Measurements from ENCODE around the gene SLC25A48. TPM values are rescaled to one million over a fixed set of nuclear protein-coding genes. Genes with fewer than 3 reads are reported as not detected.

The SLC25A48 gene
- total and polyA plus RNA-seq, 2 of the 4 experiments (the other 2 are of a cell fraction), result not detected

DNA sequence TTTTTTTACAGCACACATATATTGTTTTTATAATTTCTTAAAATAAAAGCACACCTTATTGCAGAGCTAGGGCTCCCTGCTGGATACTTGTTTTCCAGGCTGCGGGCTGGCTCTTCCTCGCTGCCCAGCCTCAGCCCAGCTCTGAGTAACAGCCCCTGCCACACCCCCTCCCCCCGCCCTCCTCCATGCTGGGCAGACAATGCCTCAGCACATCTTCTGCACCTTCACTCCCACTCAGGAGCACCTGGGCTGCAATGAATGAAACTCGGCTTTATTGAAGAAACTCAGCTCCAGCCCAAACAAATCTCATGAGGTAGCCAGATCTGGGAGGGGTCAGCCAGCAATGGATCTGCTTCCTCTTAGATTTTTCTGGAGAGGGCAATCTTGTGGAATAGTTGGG is 51.7 kb downstream of the SLC25A48 start:
- H3K14ac ChIP-seq (replicated peaks; ENCODE audit: low read depth, low read length), result no peak overlapping the region
- dilution Hi-C loops (cut with HindIII; ENCODE audit: low sequenced_read_pairs, unreplicated experiment) (no loop called here), intact Hi-C loops (cut with micrococcal nuclease) (loop anchor here (5.0 to 10.0 kb wide), 3 partner anchors 131 to 539 kb away; no protein-coding TSS in a partner anchor), in situ Hi-C loops (cut with MboI; ENCODE audit: low sequenced_read_pairs) (loop anchor here (5.0 kb wide), 2 partner anchors 196 to 326 kb away; no protein-coding TSS in a partner anchor)
- no peak for ATAC-seq (ENCODE audit: low read depth)
- no peak overlapping the region for H4K5ac ChIP-seq (ENCODE audit: low read depth, low read length)
- TF ChIP-seq MAZ (IDR thresholded peaks at IDR 0.05; ENCODE audit: borderline replicate concordance, low read depth, low read length), result no peak
- no peak for TF ChIP-seq FOS (IDR thresholded peaks at IDR 0.05; ENCODE audit: low read depth, low read length)
- TF ChIP-seq, protein P1, sequence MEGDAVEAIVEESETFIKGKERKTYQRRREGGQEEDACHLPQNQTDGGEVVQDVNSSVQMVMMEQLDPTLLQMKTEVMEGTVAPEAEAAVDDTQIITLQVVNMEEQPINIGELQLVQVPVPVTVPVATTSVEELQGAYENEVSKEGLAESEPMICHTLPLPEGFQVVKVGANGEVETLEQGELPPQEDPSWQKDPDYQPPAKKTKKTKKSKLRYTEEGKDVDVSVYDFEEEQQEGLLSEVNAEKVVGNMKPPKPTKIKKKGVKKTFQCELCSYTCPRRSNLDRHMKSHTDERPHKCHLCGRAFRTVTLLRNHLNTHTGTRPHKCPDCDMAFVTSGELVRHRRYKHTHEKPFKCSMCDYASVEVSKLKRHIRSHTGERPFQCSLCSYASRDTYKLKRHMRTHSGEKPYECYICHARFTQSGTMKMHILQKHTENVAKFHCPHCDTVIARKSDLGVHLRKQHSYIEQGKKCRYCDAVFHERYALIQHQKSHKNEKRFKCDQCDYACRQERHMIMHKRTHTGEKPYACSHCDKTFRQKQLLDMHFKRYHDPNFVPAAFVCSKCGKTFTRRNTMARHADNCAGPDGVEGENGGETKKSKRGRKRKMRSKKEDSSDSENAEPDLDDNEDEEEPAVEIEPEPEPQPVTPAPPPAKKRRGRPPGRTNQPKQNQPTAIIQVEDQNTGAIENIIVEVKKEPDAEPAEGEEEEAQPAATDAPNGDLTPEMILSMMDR (conservative IDR thresholded peaks at IDR 0.05; ENCODE audit: low read depth, low read length), result no peak
- TF ChIP-seq, protein P2, sequence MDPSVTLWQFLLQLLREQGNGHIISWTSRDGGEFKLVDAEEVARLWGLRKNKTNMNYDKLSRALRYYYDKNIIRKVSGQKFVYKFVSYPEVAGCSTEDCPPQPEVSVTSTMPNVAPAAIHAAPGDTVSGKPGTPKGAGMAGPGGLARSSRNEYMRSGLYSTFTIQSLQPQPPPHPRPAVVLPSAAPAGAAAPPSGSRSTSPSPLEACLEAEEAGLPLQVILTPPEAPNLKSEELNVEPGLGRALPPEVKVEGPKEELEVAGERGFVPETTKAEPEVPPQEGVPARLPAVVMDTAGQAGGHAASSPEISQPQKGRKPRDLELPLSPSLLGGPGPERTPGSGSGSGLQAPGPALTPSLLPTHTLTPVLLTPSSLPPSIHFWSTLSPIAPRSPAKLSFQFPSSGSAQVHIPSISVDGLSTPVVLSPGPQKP (IDR thresholded peaks at IDR 0.05; ENCODE audit: borderline replicate concordance, low read depth, low read length), result no peak
- TF ChIP-seq NFE2L2 (IDR thresholded peaks at IDR 0.05; ENCODE audit: low read depth, low read length), result no peak
- TF ChIP-seq POLR2A (IDR thresholded peaks at IDR 0.05; ENCODE audit: low read depth, low read length), result no peak
- no peak for TF ChIP-seq SMC3 (IDR thresholded peaks at IDR 0.05; ENCODE audit: low read depth, low read length)
- TF ChIP-seq MXI1 (IDR thresholded peaks at IDR 0.05; ENCODE audit: borderline replicate concordance, low read depth, low read length), result no peak
- no peak for TF ChIP-seq BHLHE40 (IDR thresholded peaks at IDR 0.05; ENCODE audit: low read depth, low read length)
- TF ChIP-seq CEBPB (IDR thresholded peaks at IDR 0.05; ENCODE audit: low read depth, low read length), result no peak
- no peak for TF ChIP-seq RFX5 (IDR thresholded peaks at IDR 0.05; ENCODE audit: low read depth, low read length)
- TF ChIP-seq MAFK (IDR thresholded peaks at IDR 0.05; ENCODE audit: low read depth, low read length), result no peak
- no peak for TF ChIP-seq USF2 (IDR thresholded peaks at IDR 0.05; ENCODE audit: low read depth, low read length)
- TF ChIP-seq RAD21 (IDR thresholded peaks at IDR 0.05; ENCODE audit: low read length), result no peak
- TF ChIP-seq CHD1 (IDR thresholded peaks at IDR 0.05; ENCODE audit: low read depth, low read length), result no peak
- TF ChIP-seq RCOR1 (IDR thresholded peaks at IDR 0.05; ENCODE audit: insufficient replicate concordance, low read length), result no peak
- no peak overlapping the region for H2BK20ac ChIP-seq (ENCODE audit: low read depth, low read length)
- H2BK5ac ChIP-seq (ENCODE audit: low read depth, low read length, poor library complexity, severe bottlenecking), result no peak overlapping the region
- H2BK15ac ChIP-seq (ENCODE audit: low read depth, low read length), result no peak overlapping the region
- DNase-seq, result no peak
- no peak overlapping the region for H2AFZ ChIP-seq (replicated peaks; ENCODE audit: low read length, poor library complexity)
- H2AK9ac ChIP-seq (replicated peaks; ENCODE audit: low read depth, low read length, poor library complexity), result no peak overlapping the region
- no TSS peak for BruUV-seq (replicated peaks)
- H3K56ac ChIP-seq (ENCODE audit: extremely low read depth, insufficient read depth, low read length), result no peak overlapping the region
- H3K23ac ChIP-seq (ENCODE audit: low read depth, low read length), result no peak overlapping the region
- H2AK5ac ChIP-seq (ENCODE audit: low read depth, low read length), result no peak overlapping the region
- no peak overlapping the region for H3K4me3 ChIP-seq (ENCODE audit: insufficient read depth, low read depth, low read length)
- no peak overlapping the region for H3K27ac ChIP-seq (ENCODE audit: insufficient read depth, low read length)
- no peaks in the 10 kb centered on the region for H3K9me1 ChIP-seq (ENCODE audit: insufficient read depth, low read length)
- H4K8ac ChIP-seq (ENCODE audit: low read depth in 2 of 2, low read length in 2 of 2), result no peak overlapping the region
- no peaks in the 10 kb centered on the region for H4K20me1 ChIP-seq (ENCODE audit: insufficient read depth, low read length)
- no peaks in the 10 kb centered on the region for H3K36me3 ChIP-seq (ENCODE audit: control insufficient read depth, insufficient read depth, low read length)
- no peak overlapping the region for H3K4ac ChIP-seq (ENCODE audit: low read depth, low read length)
- peaks cover 23% of the 10 kb centered on the region for H3K27me3 ChIP-seq (ENCODE audit: control insufficient read depth, insufficient read depth, low read length)
- H3K4me2 ChIP-seq (ENCODE audit: low read depth, low read length), result no peak overlapping the region
- ChIA-PET CTCF (no interaction called here), POLR2A (ENCODE audit: unreplicated experiment) (no interaction called here)
- peaks cover 6% of the 10 kb centered on the region; the same call in 1 of the 2 replicates for H3K4me1 ChIP-seq (ENCODE audit: control insufficient read depth, insufficient read depth, low read length)
- H4K91ac ChIP-seq (ENCODE audit: insufficient read depth, low read depth, low read length), result no peak overlapping the region
- 60% methylated on average over 1 of the region's 4 CpGs; no CpG with 5 or more reads in 1 of the 2 experiments for WGBS, 2 experiments (ENCODE audit: extremely low coverage in 2 of 2, insufficient read length in 1 of 2)
- H3K79me1 ChIP-seq (ENCODE audit: low read depth in 1 of 2, low read length in 2 of 2), result no peaks in the 10 kb centered on the region
- H2BK120ac ChIP-seq (ENCODE audit: low read depth, low read length), result no peak overlapping the region
- no peaks in the 10 kb centered on the region for H3K9me3 ChIP-seq (ENCODE audit: control insufficient read depth, insufficient read depth, low read length)
- no peak overlapping the region for H3K18ac ChIP-seq (ENCODE audit: low read depth, low read length)
- no peak overlapping the region for H3K9ac ChIP-seq (ENCODE audit: low read depth, low read length)
